Panc1 (cell line): ENCODE data around the gene NPIPB6. TPM values are rescaled to one million over a fixed set of nuclear protein-coding genes. Genes with fewer than 3 reads are reported as not detected.

ENCODE experiments used
- ATAC-seq: fragments of 200-7000 bp; cut with Tn5 transposase; 2 replicates; pipeline ENCODE4 v1.9.1; 2020; ENCODE audit warnings: mild to moderate bottlenecking, moderate library complexity
- BruUV-seq: library from RNA; stranded (reverse); fragments of 400-500 nt; replicated peaks from 2 replicates; lab custom pipeline; 2021; lab: Mats Ljungman, UMichigan
- CTCF ChIA-PET: fragments of 300-600 bp; sonication (Branson Sonifier 250); formaldehyde crosslinking; loops from one replicate; lab custom pipeline; 2022; ENCODE audit warnings: antibody characterized with exemption; lab: Charles Lee
- POLR2A ChIA-PET: fragments of 300-600 bp; sonication (Branson Sonifier 250); formaldehyde crosslinking; loops from one replicate; lab custom pipeline; 2022; ENCODE audit warnings: antibody characterized with exemption; lab: Charles Lee
- DNase-seq: peaks from one replicate; pipeline ENCODE4 v3.0.0-alpha.2; 2010; ENCODE audit warnings: low read depth, low spot score
- H3K27ac ChIP-seq: 2 replicates; pipeline ENCODE4 v1.5.1; 2011; ENCODE audit warnings: mild to moderate bottlenecking, low read length, inconsistent platforms
- H3K27me3 ChIP-seq: fragments of 200-500 bp; sonication (Bioruptor generic); 2 replicates; pipeline ENCODE4 v1.6.0; 2014; ENCODE audit warnings: low read length, inconsistent platforms; ENCODE audit not compliant: control insufficient read depth, insufficient read depth
- H3K36me3 ChIP-seq: fragments of 200-500 bp; sonication (Bioruptor generic); 2 replicates; pipeline ENCODE4 v1.5.1; 2014; ENCODE audit warnings: inconsistent platforms, mild to moderate bottlenecking, low read length, moderate library complexity; ENCODE audit not compliant: control insufficient read depth, insufficient read depth
- H3K4me1 ChIP-seq: 2 replicates; pipeline ENCODE4 v1.5.1; 2011; ENCODE audit warnings: inconsistent platforms, mild to moderate bottlenecking, low read length, moderate library complexity; ENCODE audit not compliant: control insufficient read depth, insufficient read depth
- H3K4me3 ChIP-seq, 2 experiments: 2 replicates each; pipeline ENCODE4 v1.5.1; 2011 to 2012; ENCODE audit warnings: low read depth in 2 of 2, low read length in 2 of 2, mild to moderate bottlenecking in 2 of 2, inconsistent platforms in 1 of 2, moderate library complexity in 1 of 2
- H3K9me3 ChIP-seq: fragments of 200-500 bp; sonication (Bioruptor generic); 2 replicates; pipeline ENCODE4 v1.5.1; 2014; ENCODE audit warnings: low read depth, mild to moderate bottlenecking, inconsistent platforms, low read length, moderate library complexity; ENCODE audit not compliant: control insufficient read depth, insufficient read depth
- POLR2AphosphoS5 ChIP-seq: IDR thresholded peaks from 2 replicates; pipeline ENCODE4 v1.6.1; 2012; ENCODE audit warnings: mild to moderate bottlenecking, low read depth, low read length, moderate library complexity
- SIN3A ChIP-seq: IDR thresholded peaks from 2 replicates; pipeline ENCODE4 v1.6.1; 2012; ENCODE audit warnings: low read depth, mild to moderate bottlenecking, low read length, moderate library complexity, borderline replicate concordance; ENCODE audit not compliant: insufficient read depth
- TCF7L2 ChIP-seq: IDR thresholded peaks from 2 replicates; pipeline ENCODE4 v1.6.1; 2011; ENCODE audit warnings: mild to moderate bottlenecking, low read depth, low read length, inconsistent platforms
- in situ Hi-C: cut with HindIII; loops from 2 replicates; pipeline ENCODE4 v1.10.0; 2016; ENCODE audit warnings: low sequenced_read_pairs, low pct_unique_long_range_greater_than_20kb
- intact Hi-C: fragments of 100-400 bp; cut with micrococcal nuclease; formaldehyde crosslinking; loops from one replicate; pipeline ENCODE4 v1.10.0; 2022; ENCODE audit not compliant: unreplicated experiment
- total RNA-seq: library from RNA; stranded (reverse); gene quantifications from one replicate; pipeline ENCODE4 v1.2.1, GENCODE V29; 2021; ENCODE audit not compliant: unreplicated experiment
- TF ChIP-seq, protein P1 (sequence below): fragments of 450-650 bp; IDR thresholded peaks from 2 replicates; pipeline ENCODE4 v1.5.1; 2017; ENCODE audit warnings: mild to moderate bottlenecking
- TF ChIP-seq, protein P2 (sequence below), 2 experiments: IDR thresholded peaks; 2 replicates each; pipeline ENCODE4 v1.6.1; 2011 to 2012; ENCODE audit warnings: low read depth in 2 of 2, control low read depth in 1 of 2, low read length in 1 of 2, mild to moderate bottlenecking in 1 of 2, moderate library complexity in 1 of 2; ENCODE audit not compliant: insufficient read depth in 1 of 2

NPIPB6 gene
- total RNA-seq, 1 experiment from 2014 or later, result 1.3 TPM

DNA sequence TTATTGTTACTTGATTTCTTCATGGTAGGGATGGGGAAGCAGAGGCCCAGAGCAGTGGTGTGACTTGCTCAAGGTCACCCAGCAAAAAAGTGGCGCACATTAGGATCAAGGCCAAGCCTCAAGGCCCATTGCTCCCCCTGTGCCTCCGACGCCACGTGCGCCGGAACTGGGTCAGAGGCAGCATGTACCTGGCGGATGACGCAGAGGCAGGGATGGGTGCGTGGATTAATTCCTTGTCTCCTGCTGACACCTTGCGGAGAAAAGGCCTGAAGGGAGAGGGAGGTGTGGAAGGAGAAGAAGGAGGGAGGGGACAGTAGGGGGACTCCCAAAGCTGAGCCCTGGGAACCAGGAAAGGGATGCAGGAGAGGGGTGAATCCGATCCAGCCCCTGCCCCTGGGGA, 52.5 kb downstream of the NPIPB6 start:
- H3K4me1 ChIP-seq, result no peaks in the 10 kb centered on the region
- no peak for DNase-seq
- ChIA-PET POLR2A (interaction anchor here (0.7 kb wide), 1 partner anchor 12 kb away, joined by 5 read pairs; no protein-coding TSS in a partner anchor), CTCF (interaction anchor here (0.6 to 0.7 kb wide), 2 partner anchors 10 to 122 kb away, joined by 4 to 5 read pairs; no protein-coding TSS in a partner anchor)
- no peaks in the 10 kb centered on the region for H3K9me3 ChIP-seq
- ATAC-seq, result no peak
- H3K36me3 ChIP-seq, result no peaks in the 10 kb centered on the region
- no peak overlapping the region for H3K27ac ChIP-seq
- intact Hi-C loops (no loop called here), in situ Hi-C loops (no loop called here)
- H3K27me3 ChIP-seq, result no peaks in the 10 kb centered on the region
- TF ChIP-seq, protein P1, sequence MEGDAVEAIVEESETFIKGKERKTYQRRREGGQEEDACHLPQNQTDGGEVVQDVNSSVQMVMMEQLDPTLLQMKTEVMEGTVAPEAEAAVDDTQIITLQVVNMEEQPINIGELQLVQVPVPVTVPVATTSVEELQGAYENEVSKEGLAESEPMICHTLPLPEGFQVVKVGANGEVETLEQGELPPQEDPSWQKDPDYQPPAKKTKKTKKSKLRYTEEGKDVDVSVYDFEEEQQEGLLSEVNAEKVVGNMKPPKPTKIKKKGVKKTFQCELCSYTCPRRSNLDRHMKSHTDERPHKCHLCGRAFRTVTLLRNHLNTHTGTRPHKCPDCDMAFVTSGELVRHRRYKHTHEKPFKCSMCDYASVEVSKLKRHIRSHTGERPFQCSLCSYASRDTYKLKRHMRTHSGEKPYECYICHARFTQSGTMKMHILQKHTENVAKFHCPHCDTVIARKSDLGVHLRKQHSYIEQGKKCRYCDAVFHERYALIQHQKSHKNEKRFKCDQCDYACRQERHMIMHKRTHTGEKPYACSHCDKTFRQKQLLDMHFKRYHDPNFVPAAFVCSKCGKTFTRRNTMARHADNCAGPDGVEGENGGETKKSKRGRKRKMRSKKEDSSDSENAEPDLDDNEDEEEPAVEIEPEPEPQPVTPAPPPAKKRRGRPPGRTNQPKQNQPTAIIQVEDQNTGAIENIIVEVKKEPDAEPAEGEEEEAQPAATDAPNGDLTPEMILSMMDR, result no peak
- TF ChIP-seq, protein P2, sequence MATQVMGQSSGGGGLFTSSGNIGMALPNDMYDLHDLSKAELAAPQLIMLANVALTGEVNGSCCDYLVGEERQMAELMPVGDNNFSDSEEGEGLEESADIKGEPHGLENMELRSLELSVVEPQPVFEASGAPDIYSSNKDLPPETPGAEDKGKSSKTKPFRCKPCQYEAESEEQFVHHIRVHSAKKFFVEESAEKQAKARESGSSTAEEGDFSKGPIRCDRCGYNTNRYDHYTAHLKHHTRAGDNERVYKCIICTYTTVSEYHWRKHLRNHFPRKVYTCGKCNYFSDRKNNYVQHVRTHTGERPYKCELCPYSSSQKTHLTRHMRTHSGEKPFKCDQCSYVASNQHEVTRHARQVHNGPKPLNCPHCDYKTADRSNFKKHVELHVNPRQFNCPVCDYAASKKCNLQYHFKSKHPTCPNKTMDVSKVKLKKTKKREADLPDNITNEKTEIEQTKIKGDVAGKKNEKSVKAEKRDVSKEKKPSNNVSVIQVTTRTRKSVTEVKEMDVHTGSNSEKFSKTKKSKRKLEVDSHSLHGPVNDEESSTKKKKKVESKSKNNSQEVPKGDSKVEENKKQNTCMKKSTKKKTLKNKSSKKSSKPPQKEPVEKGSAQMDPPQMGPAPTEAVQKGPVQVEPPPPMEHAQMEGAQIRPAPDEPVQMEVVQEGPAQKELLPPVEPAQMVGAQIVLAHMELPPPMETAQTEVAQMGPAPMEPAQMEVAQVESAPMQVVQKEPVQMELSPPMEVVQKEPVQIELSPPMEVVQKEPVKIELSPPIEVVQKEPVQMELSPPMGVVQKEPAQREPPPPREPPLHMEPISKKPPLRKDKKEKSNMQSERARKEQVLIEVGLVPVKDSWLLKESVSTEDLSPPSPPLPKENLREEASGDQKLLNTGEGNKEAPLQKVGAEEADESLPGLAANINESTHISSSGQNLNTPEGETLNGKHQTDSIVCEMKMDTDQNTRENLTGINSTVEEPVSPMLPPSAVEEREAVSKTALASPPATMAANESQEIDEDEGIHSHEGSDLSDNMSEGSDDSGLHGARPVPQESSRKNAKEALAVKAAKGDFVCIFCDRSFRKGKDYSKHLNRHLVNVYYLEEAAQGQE (IDR thresholded peaks at IDR 0.05; ENCODE audit: insufficient read depth in 1 of 2, low read depth in 2 of 2, low read length in 1 of 2), result no peak
- BruUV-seq, result no TSS peak
- H3K4me3 ChIP-seq, result no peak overlapping the region

DNA sequence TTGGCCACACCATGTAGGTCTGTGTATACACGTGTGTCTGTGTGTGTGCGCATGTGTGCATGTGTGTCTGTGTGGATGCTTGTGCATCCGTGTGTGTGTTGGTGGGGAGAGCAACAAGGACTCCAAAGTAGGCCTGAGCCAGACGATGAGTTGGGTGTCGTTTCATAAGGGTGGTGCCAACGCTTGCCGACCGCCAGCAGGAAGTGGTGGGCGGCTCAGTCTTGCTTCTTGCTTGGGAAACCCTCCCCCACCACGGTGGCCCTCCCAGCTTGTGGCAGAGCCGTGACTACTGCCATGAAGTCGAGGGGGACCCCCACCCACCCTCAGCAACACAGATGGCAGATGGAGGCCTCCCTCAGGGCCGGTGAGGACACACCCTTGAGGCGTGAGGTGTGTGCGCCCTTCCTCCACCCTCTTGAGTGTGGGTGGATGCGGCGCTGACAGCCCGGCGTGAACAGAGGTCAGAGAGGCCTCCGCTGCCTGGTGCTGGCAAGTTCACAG, 53.4 kb downstream of the NPIPB6 start:
- no peaks in the 10 kb centered on the region for H3K27me3 ChIP-seq
- H3K9me3 ChIP-seq, result no peaks in the 10 kb centered on the region
- H3K4me3 ChIP-seq, result no peak overlapping the region
- DNase-seq, result no peak
- TF ChIP-seq, protein P1, result no peak
- TF ChIP-seq SIN3A (no peak), TCF7L2 (no peak), POLR2AphosphoS5 (no peak)
- TF ChIP-seq, protein P2 (IDR thresholded peaks at IDR 0.05; ENCODE audit: insufficient read depth in 1 of 2, low read depth in 2 of 2, low read length in 1 of 2), result no peak
- no TSS peak for BruUV-seq
- intact Hi-C loops, result no loop called here
- CTCF ChIA-PET, result interaction anchor here (0.7 kb wide), 1 partner anchor 11 kb away, joined by 5 read pairs; no protein-coding TSS in a partner anchor
- POLR2A ChIA-PET, result no interaction called here
- H3K36me3 ChIP-seq, result no peaks in the 10 kb centered on the region
- in situ Hi-C loops, result no loop called here
- no peak overlapping the region for H3K27ac ChIP-seq
- H3K4me1 ChIP-seq, result no peaks in the 10 kb centered on the region
- ATAC-seq, result no peak
